MV-4-11 (cell line): ENCODE results near the gene ZNF444.
"Not testable (repeated sequence)": the region's sequence is repeated elsewhere in the genome, so short reads cannot be mapped to it uniquely, and the experiment has no call there.

Experiments used
- DNase-seq: peaks from one replicate; lab custom pipeline; 2025; lab: John Stamatoyannopoulos, UW

The ZNF444 gene

DNA sequence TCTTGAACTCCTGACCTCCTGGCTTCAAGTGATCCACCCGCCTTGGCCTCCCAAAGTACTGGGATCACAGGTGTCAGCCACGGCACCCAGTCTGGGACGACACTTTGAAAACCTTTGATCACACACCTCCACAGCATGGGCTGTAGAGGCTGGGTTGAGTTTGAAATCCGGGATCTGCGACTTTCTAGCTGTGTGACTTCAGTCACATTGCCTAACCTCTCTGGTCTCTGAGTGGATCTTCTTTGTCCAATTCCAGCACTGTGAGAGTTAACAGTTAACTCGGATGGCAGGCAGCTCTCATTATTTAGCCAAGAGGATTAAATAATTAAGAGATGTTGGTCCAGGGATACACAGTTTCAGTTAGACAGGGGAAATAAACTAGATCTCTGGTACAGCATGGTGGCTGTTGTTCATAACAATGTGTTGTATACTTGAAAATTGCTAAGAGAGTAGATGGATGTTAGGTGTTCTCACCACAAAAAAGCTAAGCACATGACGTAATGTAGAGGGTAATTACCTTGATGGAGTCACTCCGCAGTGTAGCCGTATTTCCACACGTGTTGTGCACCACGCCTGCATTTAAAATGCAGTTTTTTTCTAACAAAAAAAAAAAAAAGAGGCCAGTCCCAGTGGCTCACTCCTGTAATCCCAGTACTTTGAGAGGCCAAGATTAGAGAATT, 36.6 kb downstream of the ZNF444 start:
- no peak for DNase-seq

DNA sequence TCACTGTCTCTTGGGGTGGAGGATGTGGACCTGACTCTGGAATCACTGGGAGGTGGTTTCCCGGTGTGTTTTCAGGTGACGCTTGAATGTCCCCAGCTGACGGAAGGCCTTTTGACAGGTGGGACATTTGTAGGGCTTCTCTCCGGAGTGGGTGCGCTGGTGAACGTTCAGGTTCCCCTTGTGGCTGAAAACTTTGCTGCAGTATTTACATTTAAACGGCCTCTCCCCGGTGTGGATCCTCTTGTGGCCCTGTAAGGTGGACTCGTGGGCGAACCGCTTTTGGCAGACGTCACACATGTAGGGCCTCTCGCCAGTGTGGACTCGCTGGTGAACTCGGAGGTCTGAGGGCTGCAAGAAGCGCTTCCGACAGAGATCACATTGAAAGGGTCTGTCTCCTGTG, 48.7 kb downstream of the ZNF444 start:
- no peak for DNase-seq

DNA sequence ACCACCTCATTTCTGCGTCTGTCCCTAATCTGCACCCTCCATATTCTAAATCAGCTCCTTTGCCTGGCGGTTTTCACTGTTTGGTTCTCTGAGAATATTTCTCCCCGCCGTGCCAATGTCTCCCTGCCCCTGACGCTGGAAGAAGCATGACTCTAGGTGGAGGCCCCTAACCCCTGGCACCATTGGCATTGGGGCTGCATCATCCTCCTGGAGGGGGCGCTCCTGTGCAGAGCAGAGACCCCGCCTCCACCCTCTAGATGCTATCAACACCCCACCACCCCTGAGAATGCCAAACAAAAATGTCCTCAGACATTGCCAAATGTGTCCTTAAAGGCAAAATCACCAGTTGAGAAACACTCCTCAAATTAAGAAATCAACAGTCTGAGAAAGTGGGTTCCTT, 50.0 kb downstream of the ZNF444 start:
- DNase-seq: no peak

DNA sequence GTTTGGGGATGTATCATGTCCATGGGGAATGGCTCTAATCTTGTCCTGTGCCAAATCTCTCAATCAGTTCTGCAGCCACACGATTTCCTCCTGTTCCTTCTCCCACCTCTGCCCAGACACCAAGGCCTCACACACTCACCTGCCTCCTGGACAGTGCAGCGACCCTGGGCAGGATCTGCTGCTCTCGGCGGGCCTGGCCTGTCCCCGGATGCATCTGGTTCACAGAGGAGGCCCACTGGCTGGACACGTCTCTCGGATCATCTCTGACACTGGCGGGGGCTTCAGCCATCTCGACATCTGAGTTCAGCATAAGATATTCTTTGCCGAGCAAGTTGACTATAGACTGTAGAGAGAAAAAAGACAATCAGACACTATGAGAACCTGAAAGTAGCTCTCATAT, 50.6 kb downstream of the ZNF444 start:
- DNase-seq: no peak

DNA sequence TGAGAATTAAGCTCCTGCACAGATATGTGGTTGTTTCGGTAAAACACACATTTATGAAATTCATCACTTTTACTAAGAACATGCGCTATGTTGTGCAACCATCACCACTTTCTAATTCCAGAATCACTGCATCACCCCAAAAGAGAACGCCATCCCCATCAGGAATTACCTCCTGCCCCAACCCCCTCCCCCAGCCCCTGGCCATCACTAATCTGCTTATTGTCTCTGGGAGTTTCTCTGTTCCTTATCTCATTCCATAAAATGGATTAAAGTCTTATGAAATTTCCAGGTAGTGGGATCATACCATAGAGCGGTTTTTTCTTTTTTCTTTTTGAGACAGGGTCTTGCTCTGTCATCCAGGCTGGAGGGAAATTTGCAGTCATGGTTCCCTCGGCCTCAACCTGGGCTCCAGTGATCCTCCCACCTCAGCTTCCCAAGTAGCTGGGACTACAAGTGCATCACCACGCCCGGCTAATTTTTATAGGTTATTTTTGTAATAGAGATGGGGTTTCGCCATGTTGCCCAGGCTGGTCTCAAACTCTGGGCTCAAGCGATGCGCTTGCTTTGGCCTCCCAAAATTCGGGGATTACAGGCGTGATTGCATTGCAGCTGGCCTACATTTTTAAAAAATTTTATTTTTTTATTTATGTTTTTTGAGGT, 53.0 kb downstream of the ZNF444 start:
- no peak for DNase-seq

DNA sequence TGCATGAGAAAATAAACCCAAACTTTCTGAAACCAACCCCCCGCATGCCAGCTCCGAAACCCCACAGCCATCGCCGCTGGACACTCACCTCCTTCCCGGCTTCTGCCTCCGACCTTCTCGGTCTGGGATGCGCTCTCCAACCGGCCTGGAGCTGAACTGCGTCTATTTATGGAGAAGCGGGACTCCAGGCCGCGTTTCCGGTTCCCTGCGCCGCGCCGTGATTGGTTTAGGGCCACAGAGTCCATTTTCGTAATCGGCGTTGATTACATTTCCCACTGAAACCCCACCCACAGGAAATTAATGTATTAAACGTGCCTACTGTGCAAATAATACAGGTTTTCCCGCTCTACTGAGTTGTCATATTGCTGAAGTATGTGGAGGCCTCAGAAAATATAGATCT, 56.6 kb downstream of the ZNF444 start, which contains the start of gene ZSCAN5B:
ZSCAN5B (minus strand) TSS at position 138 of the 400 bp plus-strand sequence. CDS start 4,731 bp downstream, outside the sequence.
- DNase-seq: not testable (repeated sequence)

DNA sequence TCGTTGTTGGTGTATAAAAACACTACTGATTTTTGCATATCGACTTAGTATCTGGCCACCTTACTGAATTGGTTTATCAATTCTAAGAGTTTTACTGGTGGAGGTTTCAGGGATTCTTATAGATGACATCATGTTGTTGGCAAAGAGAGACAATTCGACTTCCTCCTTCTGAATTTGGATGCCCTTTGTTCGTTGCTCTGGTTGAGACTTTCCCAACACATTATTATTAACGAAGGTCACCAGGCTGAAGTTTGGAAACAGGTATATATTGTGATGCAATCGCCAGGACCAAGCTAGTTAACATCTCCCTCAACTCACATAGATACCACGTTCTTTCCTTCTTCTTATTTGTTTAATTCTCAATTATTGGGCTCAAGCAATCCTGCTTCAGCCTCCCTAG, 58.6 kb downstream of the ZNF444 start:
- DNase-seq: no peak

DNA sequence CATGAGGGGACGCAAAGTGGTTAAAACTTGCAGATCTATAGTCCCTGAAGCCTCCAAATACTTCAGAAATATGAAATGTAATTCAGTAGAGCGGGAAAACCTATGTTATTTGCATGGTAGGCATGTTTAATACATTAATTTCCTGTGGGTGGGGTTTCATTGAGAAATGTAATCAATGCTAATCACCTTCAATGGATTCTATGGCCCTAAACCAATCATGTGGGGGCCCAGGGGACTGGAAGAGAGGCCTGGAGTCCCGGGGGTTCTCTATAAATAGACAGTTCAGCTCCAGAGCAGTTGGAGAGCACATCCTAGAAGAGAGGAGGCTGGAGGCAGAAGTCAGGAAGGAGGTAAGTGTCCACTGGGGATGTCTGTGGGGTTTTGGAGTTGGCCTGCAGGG, 60.9 kb downstream of the ZNF444 start, which contains the start of gene ZSCAN5C:
ZSCAN5C (plus strand) TSS at position 301 of the 400 bp plus-strand sequence. CDS start 3,641 bp downstream, outside the sequence.
- no peak for DNase-seq

DNA sequence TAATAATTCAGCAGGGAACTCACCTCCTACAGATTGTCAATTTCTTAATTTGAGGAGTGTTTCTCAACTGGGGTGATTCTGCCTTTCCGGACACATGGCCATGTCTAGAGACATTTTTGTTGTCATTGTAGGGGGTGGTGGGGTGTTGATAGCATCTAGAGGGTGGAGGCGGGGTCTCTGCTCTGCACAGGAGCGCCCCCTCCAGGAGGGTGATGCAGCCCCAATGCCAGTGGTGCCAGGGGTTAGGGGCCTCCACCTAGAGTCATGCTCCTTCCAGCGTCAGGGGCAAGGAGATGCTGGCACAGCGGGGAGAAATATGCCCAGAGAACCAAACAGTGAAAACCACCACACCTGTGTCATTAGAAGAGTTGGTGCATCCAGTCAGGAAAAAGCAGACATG, 66.5 kb downstream of the ZNF444 start:
- DNase-seq: not testable (repeated sequence)

DNA sequence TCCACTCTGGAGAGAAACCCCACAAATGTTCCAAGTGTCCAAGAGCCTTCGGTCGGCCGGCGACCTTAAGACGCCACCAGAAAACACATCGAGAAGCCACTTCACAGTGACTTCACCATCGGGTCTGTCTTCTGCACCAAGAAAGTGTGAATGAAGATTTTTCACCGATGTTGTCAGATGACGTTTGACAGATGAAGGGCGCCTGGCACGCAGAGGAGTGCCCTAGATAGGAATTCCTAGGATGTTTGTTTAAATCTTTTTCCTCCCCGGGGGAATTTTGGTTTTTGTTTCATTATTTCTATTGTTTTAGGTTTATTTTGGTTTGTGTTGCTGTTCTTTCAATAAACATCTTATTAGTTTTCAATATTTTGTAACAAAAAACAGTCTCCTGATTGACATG, 68.0 kb downstream of the ZNF444 start:
- no peak for DNase-seq

DNA sequence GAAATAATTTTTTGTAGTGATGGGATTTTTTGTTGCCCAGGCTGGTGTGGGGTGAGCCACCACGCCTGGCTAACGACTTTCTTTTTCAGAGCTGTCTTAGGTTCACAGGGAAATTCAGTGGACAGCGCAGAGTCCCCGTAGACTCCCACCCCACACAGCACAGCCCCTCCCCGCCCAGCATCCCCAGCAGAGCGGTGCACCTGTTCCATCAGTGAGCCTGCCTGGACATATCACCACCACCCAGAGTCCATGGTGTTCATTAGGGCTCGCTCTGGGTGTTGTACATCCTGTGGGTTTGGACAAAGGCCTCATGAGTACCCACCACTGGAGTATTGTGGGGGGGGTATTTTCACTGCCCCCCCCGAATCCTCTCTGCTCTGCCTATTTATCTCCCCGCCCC, 68.9 kb downstream of the ZNF444 start:
- not testable (repeated sequence) for DNase-seq
